Heart left ventricle (tissue), 16 donors: ENCODE measurements around the gene DPP10. TPM values are rescaled to one million over a fixed set of nuclear protein-coding genes. Genes with fewer than 3 reads are reported as not detected.

Experiments used
- ATAC-seq, 4 donors: fragments of 200-7000 bp; cut with Tn5 transposase; one replicate each; pipeline ENCODE4 v1.9.1; 2020 to 2022; ENCODE audit warnings: moderate library complexity in 4 of 4, mild to moderate bottlenecking in 3 of 4, moderate number of reproducible peaks in 1 of 4
- DNase-seq, 5 donors: peaks; one replicate each; pipeline ENCODE4 v3.0.0-alpha.2; 2020
- H3K27ac ChIP-seq, 12 donors: fragments of 200-600 bp; sonication (generic) in 4 of 12; one replicate each; pipeline versions ENCODE4 v1.5.0 to v1.8.0; 2016 to 2022; ENCODE audit warnings: mild to moderate bottlenecking in 2 of 12
- H3K27me3 ChIP-seq, 9 donors: fragments of 200-600 bp; sonication (generic) in 2 of 9; one replicate each; pipeline versions ENCODE4 v1.5.1 to v1.8.0; 2016 to 2022; ENCODE audit warnings: mild to moderate bottlenecking in 3 of 9
- H3K36me3 ChIP-seq, 9 donors: fragments of 200-600 bp; sonication (generic) in 2 of 9; one replicate each; pipeline versions ENCODE4 v1.5.0 to v1.8.0; 2018 to 2022; ENCODE audit warnings: mild to moderate bottlenecking in 2 of 9
- H3K4me1 ChIP-seq, 12 donors: fragments of 200-600 bp; sonication (generic) in 4 of 12; one replicate each; pipeline versions ENCODE4 v1.5.0 to v1.8.0; 2016 to 2022; ENCODE audit warnings: mild to moderate bottlenecking in 3 of 12
- H3K4me3 ChIP-seq, 12 donors: fragments of 200-600 bp; sonication (generic) in 4 of 12; one replicate each; pipeline versions ENCODE4 v1.5.0 to v1.8.0; 2017 to 2022; ENCODE audit warnings: mild to moderate bottlenecking in 9 of 12, moderate library complexity in 4 of 12
- H3K9me3 ChIP-seq, 12 donors: fragments of 200-600 bp; sonication (generic) in 4 of 12; one replicate each; pipeline versions ENCODE4 v1.5.0 to v1.8.0; 2016 to 2022; ENCODE audit warnings: mild to moderate bottlenecking in 1 of 12
- CTCF ChIP-seq, 12 donors: fragments of 200-600 bp; sonication (generic) in 4 of 12; IDR thresholded peaks; one replicate each; pipeline versions ENCODE4 v1.5.0 to v1.8.0; 2018 to 2022; ENCODE audit warnings: antibody characterized with exemption in 12 of 12, mild to moderate bottlenecking in 5 of 12
- POLR2A ChIP-seq, 2 donors: fragments of 450-650 bp; IDR thresholded peaks; one replicate each; pipeline ENCODE4 v1.6.1; 2017; ENCODE audit warnings: antibody characterized with exemption in 2 of 2, mild to moderate bottlenecking in 2 of 2, moderate library complexity in 2 of 2
- WGBS, 4 donors: extraction: QIAGEN DNeasy Blood & Tissue Kit in 2 of 4; methylation state at CpG; one replicate each; pipeline versions ENCODE4 v1.1.5 to v1.1.7; 2013 to 2018; 5-methylcytosine and 5-hydroxymethylcytosine counted together
- intact Hi-C, 10 donors: fragments of 100-400 bp; cut with DNase I; formaldehyde crosslinking; loops; one replicate each; pipeline versions ENCODE4 v1.11.1 to v1.14.2; 2022
- polyA plus RNA-seq, 2 donors: library from polyadenylated mRNA; stranded (reverse); fragments of 200-250 nt; gene quantifications; one replicate each; pipeline ENCODE4 v1.2.3, GENCODE V29; 2013
- total RNA-seq, 9 donors: library from RNA; depleted of rRNA in 2 of 9; stranded (reverse); fragments of >200 nt in 2 of 9; fragmentation: NEBNext Ultra II Directional in 3 of 9; extraction: Animal tissue kit (Norgen Biotek cat#: 25700) in 3 of 9; gene quantifications; one replicate each; pipeline versions ENCODE4 v1.1.0 to v1.2.4, GENCODE V29; 2016 to 2023
- donor health status: ischemic (EF 13 %, LVEDD 7.1; RV severe dilation, severe dysfunction).
- donor health status: healthy with polysubstance abuse.
- donor health status: DM: no; HTN: yes; CAD: no.
- donor health status: DM: no; HTN: no; CAD: no.
- donor health status: ischemic (EF 25% LVEDD 6.9; RV normal size, moderate dysfunction).
- donor health status: ischemic (EF 25% LVEDD 5.7; RV mildly dilated, moderate dysfunction).
- donor health status: healthy.
- donor health status: DM: yes; HTN: yes; CAD: no.
- donor health status: ischemic (EF 35%, LVEDD 5.7; RV mildly dilated, moderate dysfunction).
- donor health status: nonischemic (EF 11% LVEDD 7.7; RV severe dilation, severe dysfunction).
- donor health status: DM: yes; HTN: yes; CAD: no.
- donor health status: PGD.
- donor health status: ischemic (EF 29% LVEDD 5.4; RV normal size, mild dysfunction).
- donor health status: nonischemic (EF 23%, LVEDD 6.1; RV moderate dilation, normal function).

The DPP10 gene
- total and polyA plus RNA-seq, 11 donors, result 0.88 TPM; not detected in 10

DNA sequence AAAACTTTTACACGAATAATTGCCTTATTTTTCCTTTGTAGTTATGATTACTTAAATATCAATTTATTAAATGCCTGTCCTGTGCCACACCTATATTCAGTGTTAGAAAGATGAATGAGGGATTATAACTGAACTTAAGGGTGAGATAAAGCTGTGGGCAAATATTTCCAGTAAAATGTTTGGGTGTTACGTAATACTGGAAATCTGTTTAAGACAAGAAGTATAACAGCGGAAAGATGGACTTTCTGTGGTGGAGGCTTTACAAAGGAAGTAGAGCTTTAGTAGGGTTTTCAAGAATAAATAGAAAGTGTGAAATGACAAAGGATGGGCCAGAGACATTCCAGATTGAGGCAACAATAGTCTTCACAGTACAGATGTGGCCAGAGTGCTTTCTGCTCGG, 927.0 kb downstream of the DPP10 start:
- H3K27me3 ChIP-seq, result no peaks in the 10 kb centered on the region
- TF ChIP-seq CTCF (IDR thresholded peaks at IDR 0.05) (no peak), POLR2A (IDR thresholded peaks at IDR 0.05) (no peak)
- intact Hi-C loops, result no loop called here
- 74 to 87% (median 81%) methylated on average over 4 of the region's 4 CpGs for WGBS, 4 donors
- no peaks in the 10 kb centered on the region for H3K36me3 ChIP-seq
- no peaks in the 10 kb centered on the region for H3K4me1 ChIP-seq
- no peak overlapping the region for H3K27ac ChIP-seq
- H3K9me3 ChIP-seq, result peaks cover 0 to 19% (median 4%) of the 10 kb centered on the region in 12 donors
- DNase-seq (no peak), ATAC-seq (no peak)
- H3K4me3 ChIP-seq, result no peak overlapping the region

GRCh38 chr2:115374981-115375380, 932.5 kb downstream of the DPP10 start:
- Histone ChIP-seq H3K4me1 (no peaks in the 10 kb centered on the region), H3K4me3 (no peak overlapping the region), H3K36me3 (no peaks in the 10 kb centered on the region), H3K27me3 (no peaks in the 10 kb centered on the region), H3K27ac (no peak overlapping the region), H3K9me3 (peaks cover 0 to 37% (median 18%) of the 10 kb centered on the region in 12 donors)
- 54 to 85% (median 75%) methylated on average over 1 of the region's 1 CpG for WGBS, 4 donors
- TF ChIP-seq CTCF (IDR thresholded peaks at IDR 0.05), result no peak
- no peak for TF ChIP-seq POLR2A (IDR thresholded peaks at IDR 0.05)
- intact Hi-C loops, result no loop called here
- DNase-seq (no peak), ATAC-seq (no peak)

DNA sequence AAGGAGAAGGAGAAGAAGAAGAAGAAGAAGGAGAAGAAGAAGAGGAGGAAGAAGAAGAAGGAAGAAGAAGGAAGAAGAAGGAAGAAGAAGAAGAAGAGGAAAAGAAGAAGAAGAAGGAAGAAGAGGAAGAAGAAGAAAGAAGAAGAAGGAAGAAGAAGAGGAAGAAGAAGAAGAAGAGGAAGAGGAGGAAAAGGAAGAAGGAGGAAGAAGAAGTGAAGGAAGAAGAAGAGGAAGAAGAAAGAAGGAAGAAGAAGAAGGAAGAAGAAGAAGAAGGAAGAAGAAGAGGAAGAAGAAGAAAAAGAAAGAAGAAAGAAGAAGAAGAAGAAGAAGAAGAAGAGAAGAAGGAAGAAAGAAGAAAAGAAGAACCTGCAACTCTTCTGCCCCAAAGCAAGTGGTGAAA, 942.0 kb downstream of the DPP10 start:
- ATAC-seq (no peak), DNase-seq (no peak)
- Histone ChIP-seq H3K36me3 (no peaks in the 10 kb centered on the region), H3K4me1 (no peaks in the 10 kb centered on the region), H3K27me3 (no peaks in the 10 kb centered on the region), H3K27ac (no peak overlapping the region), H3K9me3 (peaks cover 0 to 25% (median 6%) of the 10 kb centered on the region in 12 donors), H3K4me3 (no peak overlapping the region)
- TF ChIP-seq POLR2A (IDR thresholded peaks at IDR 0.05) (no peak), CTCF (IDR thresholded peaks at IDR 0.05) (no peak)
- intact Hi-C loops, result no loop called here

DNA sequence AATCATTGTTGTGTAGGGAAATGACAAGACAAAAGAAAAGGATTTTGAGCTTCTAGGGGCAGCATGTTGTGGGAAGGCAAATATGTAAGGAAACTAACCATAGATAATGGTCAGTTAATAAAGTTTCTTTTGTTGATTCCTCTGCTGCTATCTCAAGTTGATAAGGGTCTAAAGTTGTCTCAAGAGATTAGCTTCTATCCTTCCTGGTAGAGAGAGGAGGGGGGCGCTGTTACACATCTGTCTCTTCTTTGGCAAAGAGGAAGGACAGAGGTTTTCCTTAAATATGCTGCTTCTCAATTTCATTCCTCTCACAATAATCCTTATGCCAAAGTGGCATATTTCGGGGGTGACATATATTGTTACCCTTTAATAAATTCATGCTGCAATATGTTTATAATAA, 944.0 kb downstream of the DPP10 start:
- Histone ChIP-seq H3K4me3 (no peak overlapping the region), H3K27me3 (no peaks in the 10 kb centered on the region), H3K27ac (no peak overlapping the region), H3K4me1 (no peaks in the 10 kb centered on the region), H3K36me3 (no peaks in the 10 kb centered on the region), H3K9me3 (peaks cover 0 to 25% (median 6%) of the 10 kb centered on the region in 12 donors)
- intact Hi-C loops, result no loop called here
- ATAC-seq (no peak), DNase-seq (no peak)
- no peak for TF ChIP-seq POLR2A (IDR thresholded peaks at IDR 0.05)
- no peak for TF ChIP-seq CTCF (IDR thresholded peaks at IDR 0.05)
- WGBS, 4 donors, result 54 to 62% (median 58%) methylated on average over 2 of the region's 2 CpGs
